HG03108 (cell line): ENCODE data around the gene BRD7.

Source experiments
- ATAC-seq: cut with Tn5 transposase; IDR thresholded peaks from one replicate; pipeline ENCODE4 v1.9.1; 2021; ENCODE audit warnings: moderate library complexity; ENCODE audit not compliant: unreplicated experiment

Gene BRD7

GRCh38 chr16:50293041-50293783 lies 75.6 kb downstream of the BRD7 start:
- ATAC-seq = no peak

DNA sequence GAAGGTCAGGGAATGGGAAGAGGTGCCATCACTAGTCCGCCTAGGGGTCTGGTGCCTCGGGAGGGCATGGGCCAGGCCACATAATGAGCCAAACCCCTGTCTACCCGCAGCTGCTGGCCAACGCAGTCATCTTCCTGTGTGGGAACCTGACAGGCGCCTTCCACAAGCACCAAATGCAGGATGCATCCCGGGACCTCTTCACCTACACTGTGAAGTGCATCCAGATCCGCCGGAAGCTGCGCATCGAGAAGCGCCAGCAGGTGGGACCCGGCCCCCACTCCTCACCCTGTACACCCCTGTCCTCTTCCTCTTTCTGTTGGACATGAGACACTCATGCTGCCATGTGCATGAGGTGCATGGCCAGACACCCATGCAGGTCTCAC lies 76.2 kb downstream of the BRD7 start:
- no peak for ATAC-seq

GRCh38 chr16:50291719-50292565 lies 76.8 kb downstream of the BRD7 start:
- ATAC-seq = no peak

- no peak for ATAC-seq
Measured at GRCh38 chr16:50290856-50291255, 77.9 kb downstream of the BRD7 start.

DNA sequence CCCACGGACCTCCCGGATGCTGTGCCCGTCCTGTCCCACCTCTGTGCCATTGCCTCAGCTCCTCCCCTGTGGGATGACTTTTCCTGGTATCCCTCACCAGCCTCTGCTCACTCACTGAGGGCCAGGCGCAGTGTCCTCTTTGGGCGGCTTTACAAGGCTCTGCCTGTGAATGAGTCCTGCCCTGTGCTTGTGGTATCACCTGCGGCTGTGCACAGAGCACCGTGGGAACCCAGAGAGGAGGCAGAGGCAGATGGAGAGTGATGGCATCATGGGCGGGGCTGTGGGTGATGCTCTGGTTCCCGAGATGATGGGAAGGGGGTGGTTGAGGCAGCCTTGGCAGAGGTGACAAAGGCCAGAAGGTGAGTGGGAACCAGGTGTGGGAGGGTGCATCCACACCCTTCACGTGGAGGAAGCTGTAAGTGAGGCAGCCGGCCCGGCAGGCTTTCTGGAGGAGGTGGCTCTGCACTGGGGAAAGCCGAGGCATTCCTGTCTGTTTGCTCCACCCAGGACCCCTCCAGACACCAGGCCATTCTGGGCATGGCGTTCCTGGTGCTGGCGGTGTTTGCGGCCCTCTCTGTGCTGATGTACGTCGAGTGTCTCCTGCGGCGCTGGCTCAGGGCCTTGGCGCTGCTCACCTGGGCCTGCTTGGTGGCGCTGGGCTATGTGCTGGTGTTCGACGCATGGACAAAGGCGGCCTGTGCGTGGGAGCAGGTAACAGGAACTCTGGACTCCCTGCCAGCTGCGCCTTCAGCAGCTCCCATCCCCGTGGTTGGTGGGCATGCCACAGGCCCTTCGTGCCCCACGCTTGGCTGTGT lies 78.6 kb downstream of the BRD7 start:
- no peak for ATAC-seq

GRCh38 chr16:50288920-50289319 lies 79.9 kb downstream of the BRD7 start:
- ATAC-seq = no peak

GRCh38 chr16:50288026-50288425 lies 80.8 kb downstream of the BRD7 start:
- no peak for ATAC-seq

DNA sequence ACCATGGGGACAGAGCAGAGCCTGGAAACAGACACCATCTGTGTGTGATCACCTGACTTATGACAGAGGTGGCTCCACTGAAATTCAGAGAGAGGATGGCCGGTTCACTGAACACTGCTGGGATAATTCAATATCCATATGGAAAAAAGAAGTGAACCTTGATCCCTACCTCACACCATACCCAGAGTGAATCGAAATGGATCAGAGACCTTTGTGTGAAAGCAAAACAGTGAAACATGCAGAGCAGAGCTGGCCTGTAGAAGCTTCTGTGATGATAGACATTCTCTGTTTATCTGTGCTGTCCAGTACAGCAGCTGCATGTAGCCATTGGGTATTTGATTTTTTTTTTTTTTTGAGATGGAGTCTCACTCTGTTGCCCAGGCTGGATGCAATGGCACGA lies 82.1 kb downstream of the BRD7 start:
- no peak for ATAC-seq

DNA sequence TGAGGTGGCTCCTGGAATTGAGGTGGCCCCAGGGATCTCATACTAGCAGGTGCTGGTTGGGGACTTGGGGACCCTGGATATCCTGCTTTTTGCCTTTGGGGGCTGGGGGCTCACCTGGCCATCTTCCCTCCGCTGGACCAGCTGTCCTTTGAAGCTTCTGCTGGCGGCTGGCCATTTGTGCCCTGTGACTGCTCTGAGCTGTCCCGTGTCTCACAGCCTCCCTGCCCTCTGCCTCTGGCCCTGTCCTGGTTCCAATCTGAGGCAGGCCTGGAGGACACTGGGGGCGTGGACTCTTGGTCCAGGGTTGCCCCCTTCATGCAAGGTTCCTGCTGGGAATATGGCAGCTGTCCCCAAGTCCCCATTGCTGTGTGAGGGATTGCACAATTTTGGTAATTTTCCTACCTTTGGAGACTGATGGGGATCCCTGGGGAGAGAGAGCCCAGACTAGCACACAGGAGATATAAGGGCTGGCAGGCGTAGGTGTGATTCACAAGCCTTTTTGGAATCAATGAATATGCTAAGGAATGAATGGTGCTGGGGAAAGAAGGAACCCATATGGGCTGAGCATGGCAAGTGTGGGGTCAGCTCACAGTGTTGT lies 83.3 kb downstream of the BRD7 start:
- ATAC-seq = no peak

DNA sequence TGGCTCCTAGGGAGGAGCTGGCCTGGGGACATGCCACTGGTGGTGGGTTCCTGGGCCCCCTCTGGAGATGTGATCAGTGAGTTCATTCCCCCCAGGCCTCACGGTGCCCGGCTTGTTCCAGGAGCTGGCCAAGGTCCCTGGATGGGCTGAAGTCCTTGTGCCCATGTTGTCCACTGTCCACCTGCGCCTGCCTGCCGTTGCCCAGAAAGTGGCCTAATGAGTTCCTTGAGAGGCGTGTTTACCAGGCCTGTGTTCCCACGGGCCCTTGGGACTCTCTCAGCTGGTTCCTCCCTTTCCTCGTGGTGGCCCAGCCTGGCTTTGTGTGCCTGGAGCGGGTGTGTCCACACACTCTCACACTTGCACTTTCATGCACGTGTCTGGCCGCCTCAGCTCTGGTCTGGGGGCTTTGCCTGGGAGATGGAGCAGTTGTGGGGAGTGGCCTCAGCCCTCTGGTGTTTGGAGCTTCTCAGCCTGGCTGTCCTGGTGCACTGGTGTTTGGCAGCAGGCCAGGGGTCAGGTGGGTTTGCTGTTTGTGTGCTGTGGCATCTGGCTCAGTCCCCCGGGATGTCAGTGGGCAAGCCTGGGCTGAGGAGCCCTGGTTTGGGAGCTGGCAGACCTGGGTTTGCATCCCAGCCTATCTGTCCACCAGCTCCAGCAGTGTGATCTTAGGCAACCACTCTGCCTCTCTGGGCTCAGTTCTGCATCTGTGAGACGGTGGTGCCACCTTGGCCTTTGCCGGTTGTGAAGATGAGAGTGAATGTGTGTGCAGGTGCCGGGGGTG lies 84.5 kb downstream of the BRD7 start:
- ATAC-seq = no peak

DNA sequence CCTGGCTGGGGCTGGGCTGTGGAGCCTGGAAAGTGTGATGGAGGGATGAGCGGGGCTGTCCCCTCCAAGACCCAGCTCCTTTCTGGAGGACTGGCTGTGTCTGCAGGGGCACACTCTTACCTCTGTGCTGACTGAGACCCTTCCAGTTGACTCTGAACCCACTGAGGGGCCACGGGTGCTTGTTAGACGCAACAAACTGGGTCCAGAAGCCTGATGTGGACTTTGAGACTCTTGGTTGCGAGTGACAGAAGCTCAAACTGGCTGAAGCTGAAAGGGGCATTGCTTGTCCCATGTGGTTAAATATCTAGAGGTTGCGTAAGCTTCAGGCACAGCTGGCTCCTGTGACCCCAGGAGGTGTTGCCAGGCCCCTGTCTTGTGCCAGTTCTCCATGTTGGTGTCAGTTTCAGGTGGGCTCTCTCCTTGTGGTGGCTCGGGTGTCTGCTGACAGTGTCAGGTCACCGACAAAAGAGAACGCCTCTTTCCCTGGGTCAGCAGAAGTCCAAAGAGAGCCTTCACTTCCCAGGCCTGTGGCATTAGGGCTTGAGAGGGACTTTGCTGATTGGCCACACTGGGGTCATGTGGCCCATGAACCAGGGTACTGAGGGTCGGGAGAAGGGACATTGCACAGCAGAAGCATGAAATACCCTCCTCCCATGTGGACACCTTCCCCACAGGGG lies 85.7 kb downstream of the BRD7 start:
- no peak for ATAC-seq

- peak; percentile 91 for ATAC-seq
Measured at GRCh38 chr16:50282010-50282538, 86.7 kb downstream of the BRD7 start.

GRCh38 chr16:50281391-50282009 lies 87.3 kb downstream of the BRD7 start:
- ATAC-seq = no peak

- no peak for ATAC-seq
Measured at GRCh38 chr16:50280932-50281331, 87.9 kb downstream of the BRD7 start.

- ATAC-seq = no peak
Measured at GRCh38 chr16:50279504-50279865, 89.3 kb downstream of the BRD7 start.

- ATAC-seq = no peak
Measured at GRCh38 chr16:50278251-50278650, 90.5 kb downstream of the BRD7 start.

DNA sequence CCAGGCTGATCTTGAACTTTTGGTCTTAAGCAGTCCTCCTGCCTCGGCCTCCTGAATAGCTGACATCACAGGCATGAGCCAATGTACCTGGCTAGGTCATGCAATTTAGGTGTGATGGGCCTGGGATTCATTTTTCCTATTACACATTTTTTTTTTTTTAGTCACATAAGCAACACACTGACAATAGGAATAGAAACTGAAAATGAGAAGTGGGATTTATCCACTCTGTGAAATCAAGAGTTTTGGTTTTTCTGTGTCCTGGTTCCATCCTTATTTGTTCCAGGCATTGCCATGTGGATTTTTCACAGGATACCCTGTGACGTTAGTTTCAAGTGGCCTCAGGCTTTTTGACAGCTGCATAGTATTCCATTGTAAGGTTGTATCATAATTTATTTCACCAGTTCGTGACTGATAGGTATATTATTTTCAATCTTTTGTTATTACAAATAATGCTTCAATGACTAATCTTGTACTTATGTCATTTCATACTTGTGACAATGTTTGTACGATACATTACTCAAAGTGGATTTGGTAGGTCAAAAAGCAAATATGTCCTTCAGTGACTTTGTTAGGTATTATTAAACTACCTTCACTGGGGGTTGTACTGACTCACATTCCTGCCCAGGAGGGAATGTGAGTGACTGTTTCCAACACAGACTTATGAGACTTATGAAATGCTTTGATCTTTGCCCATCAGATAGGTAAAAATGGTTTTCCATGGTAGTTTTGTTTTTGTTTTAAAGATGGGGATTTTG lies 91.8 kb downstream of the BRD7 start:
- ATAC-seq = no peak

DNA sequence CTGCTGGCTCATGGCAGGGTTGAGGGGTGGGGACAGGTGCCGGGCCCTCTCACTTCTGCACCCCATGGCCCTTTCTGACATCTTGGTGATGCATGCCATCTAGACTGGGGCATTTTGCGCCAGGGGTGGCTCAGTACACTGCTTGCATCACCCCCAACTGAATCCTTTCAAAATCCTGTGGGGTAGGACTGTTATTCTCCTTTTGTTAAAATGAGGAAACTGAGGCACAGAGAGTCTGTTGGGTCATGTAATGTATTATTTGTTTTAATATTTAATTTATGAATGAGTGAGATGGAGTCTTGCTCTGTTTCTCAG lies 92.5 kb downstream of the BRD7 start:
- ATAC-seq = no peak
